ENCODE results near the gene EDRF1.

GRCh38 chr10:125722811-125723210 lies 3.3 kb downstream of the EDRF1 start:
- TF ChIP-seq POLR2A (IDR thresholded peaks at IDR 0.05; ENCODE audit: low read depth) (no peak), CTCF (IDR thresholded peaks at IDR 0.05) (no peak)

All from esophagus muscularis mucosa (tissue), 3 donors.